Neural cell (in vitro differentiated cells): Measurements from ENCODE around the gene PRKAG2. TPM values are rescaled to one million over a fixed set of nuclear protein-coding genes. Genes with fewer than 3 reads are reported as not detected.
A peak's percentile ranks its signal among the peaks of the same experiment; 100 is the strongest.

Source experiments
- H2AFZ ChIP-seq: fragments of 200-600, 300-800 bp; sonication (generic), shearing (Covaris generic); 2 replicates; pipeline ENCODE4 v1.6.0; 2014; ENCODE audit warnings: low read depth, mild to moderate bottlenecking, antibody characterized with exemption, low read length, moderate library complexity
- H3F3A ChIP-seq: fragments of 200-600 bp; shearing (Covaris generic); 2 replicates; pipeline ENCODE4 v1.6.1; 2016; ENCODE audit warnings: mild to moderate bottlenecking, moderate library complexity, mixed read lengths, antibody characterized with exemption, low read length; ENCODE audit not compliant: insufficient read depth, poor library complexity, severe bottlenecking
- H3K27ac ChIP-seq: fragments of 200-600, 300-800 bp; sonication (generic), shearing (Covaris generic); 2 replicates; pipeline ENCODE4 v1.5.1; 2014; ENCODE audit warnings: mild to moderate bottlenecking, low read length, moderate library complexity
- H3K27me3 ChIP-seq: fragments of 300-800, 200-600 bp; sonication (generic), shearing (Covaris generic); 2 replicates; pipeline ENCODE4 v1.6.0; 2014; ENCODE audit warnings: mild to moderate bottlenecking, low read depth, low read length, moderate library complexity; ENCODE audit not compliant: insufficient read depth
- H3K36me3 ChIP-seq: fragments of 300-800, 200-600 bp; sonication (generic), shearing (Covaris generic); 2 replicates; pipeline ENCODE4 v1.5.1; 2014; ENCODE audit warnings: mild to moderate bottlenecking, antibody characterized with exemption, low read length, moderate library complexity; ENCODE audit not compliant: insufficient read depth
- H3K4me2 ChIP-seq: fragments of 300-800, 200-600 bp; sonication (generic), shearing (Covaris generic); 2 replicates; pipeline ENCODE4 v1.6.0; 2014; ENCODE audit warnings: mild to moderate bottlenecking, low read length
- H3K4me3 ChIP-seq: fragments of 300-800, 200-600 bp; sonication (generic), shearing (Covaris generic); 2 replicates; pipeline ENCODE4 v1.5.1; 2014; ENCODE audit warnings: mild to moderate bottlenecking, low read length, moderate library complexity
- H3K79me2 ChIP-seq: fragments of 200-600 bp; shearing (Covaris generic); replicated peaks from 2 replicates; pipeline ENCODE4 v1.6.0; 2014; ENCODE audit warnings: mild to moderate bottlenecking, low read length, moderate library complexity; ENCODE audit not compliant: insufficient read depth
- H3K9ac ChIP-seq: fragments of 300-800, 200-600 bp; sonication (generic), shearing (Covaris generic); 2 replicates; pipeline ENCODE4 v1.6.1; 2016; ENCODE audit warnings: mild to moderate bottlenecking, low read length, mixed read lengths
- H3K9me2 ChIP-seq: fragments of 200-600 bp; shearing (Covaris generic); 2 replicates; pipeline ENCODE4 v1.6.1; 2016; ENCODE audit warnings: mild to moderate bottlenecking, low read length, mixed read lengths; ENCODE audit not compliant: insufficient read depth
- H3K9me3 ChIP-seq: fragments of 200-600, 300-800 bp; sonication (generic), shearing (Covaris generic); 2 replicates; pipeline ENCODE4 v1.6.1; 2016; ENCODE audit warnings: mild to moderate bottlenecking, mixed run types, low read length, moderate library complexity, mixed read lengths
- H4K20me1 ChIP-seq: fragments of 200-600 bp; shearing (Covaris generic); 2 replicates; pipeline ENCODE4 v1.6.1; 2016; ENCODE audit warnings: mild to moderate bottlenecking, mixed run types; ENCODE audit not compliant: insufficient read depth
- EP300 ChIP-seq: fragments of 450-650 bp; conservative IDR thresholded peaks from 2 replicates; pipeline ENCODE4 v1.6.1; 2014; ENCODE audit warnings: antibody characterized with exemption, mild to moderate bottlenecking, moderate library complexity; ENCODE audit not compliant: poor library complexity, severe bottlenecking
- EZH2 ChIP-seq: fragments of 200-600, 300-800 bp; shearing (Covaris generic), sonication (generic); IDR thresholded peaks from 2 replicates; pipeline ENCODE4 v1.6.1; 2014; ENCODE audit warnings: antibody characterized with exemption, low read length, borderline replicate concordance, mild to moderate bottlenecking; ENCODE audit not compliant: insufficient read depth, poor library complexity, severe bottlenecking
- MXI1 ChIP-seq: fragments of 450-650 bp; conservative IDR thresholded peaks from 2 replicates; pipeline ENCODE4 v1.6.1; 2014; ENCODE audit warnings: antibody characterized with exemption, mild to moderate bottlenecking; ENCODE audit not compliant: poor library complexity, severe bottlenecking
- POLR2AphosphoS5 ChIP-seq: IDR thresholded peaks from 2 replicates; pipeline ENCODE4 v1.6.1; 2012
- RAD21 ChIP-seq: fragments of 450-650 bp; conservative IDR thresholded peaks from 2 replicates; pipeline ENCODE4 v1.6.1; 2014; ENCODE audit warnings: antibody characterized with exemption, mild to moderate bottlenecking, moderate library complexity
- SMC3 ChIP-seq: fragments of 450-650 bp; conservative IDR thresholded peaks from 2 replicates; pipeline ENCODE4 v1.6.1; 2014; ENCODE audit warnings: antibody characterized with exemption, mild to moderate bottlenecking, moderate library complexity; ENCODE audit not compliant: poor library complexity
- TAF1 ChIP-seq: IDR thresholded peaks from 2 replicates; pipeline ENCODE4 v1.6.1; 2012; ENCODE audit warnings: low read depth
- polyA plus RNA-seq: library from polyadenylated mRNA; depleted of rRNA; stranded (reverse); fragments of >200 nt; gene quantifications from 2 replicates; pipeline ENCODE4 v1.2.3, GENCODE V29; 2014
- TF ChIP-seq, protein P1 (sequence below): IDR thresholded peaks from 2 replicates; pipeline ENCODE4 v1.6.1; 2012; ENCODE audit warnings: borderline replicate concordance
- TF ChIP-seq, protein P2 (sequence below): fragments of 450-650 bp; IDR thresholded peaks from 2 replicates; pipeline ENCODE4 v1.5.1; 2014; ENCODE audit warnings: antibody characterized with exemption, mild to moderate bottlenecking, moderate library complexity; ENCODE audit not compliant: poor library complexity, severe bottlenecking

The PRKAG2 gene
- polyA plus RNA-seq, 1 donor from 2014 or later = 22.9 TPM

GRCh38 chr7:151672716-151673115 is 204.2 kb downstream of the PRKAG2 start:
- no peaks in the 10 kb centered on the region for H3K9me3 ChIP-seq

DNA sequence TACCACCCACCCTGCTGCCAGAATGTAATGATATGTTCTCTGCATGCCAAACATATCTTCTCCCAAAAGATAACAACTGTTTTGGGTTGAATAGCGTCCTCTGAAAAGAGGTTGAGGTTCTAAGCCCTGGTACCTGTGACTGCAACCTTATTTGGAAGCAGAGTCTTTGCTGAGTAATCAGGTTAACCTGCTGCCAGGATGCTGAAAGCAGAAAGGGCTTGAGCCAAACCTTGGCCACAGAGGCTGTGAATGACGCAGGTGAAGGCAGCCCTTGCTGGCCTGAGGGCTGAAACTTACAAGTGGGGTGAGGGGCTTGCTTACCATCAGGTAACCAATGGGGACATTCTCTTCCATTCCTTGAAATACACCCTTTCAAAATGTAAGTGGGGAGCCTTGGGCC is 205.4 kb downstream of the PRKAG2 start:
- no peak overlapping the region for H3K4me3 ChIP-seq
- H3K9ac ChIP-seq = no peak overlapping the region
- H3K4me2 ChIP-seq = no peak overlapping the region
- H3K79me2 ChIP-seq = no peaks in the 10 kb centered on the region
- H3K9me3 ChIP-seq = no peaks in the 10 kb centered on the region
- no peaks in the 10 kb centered on the region for H4K20me1 ChIP-seq
- no peak overlapping the region for H3K27ac ChIP-seq
- no peak for TF ChIP-seq SMC3
- TF ChIP-seq POLR2AphosphoS5 = no peak
- TF ChIP-seq, protein P1, sequence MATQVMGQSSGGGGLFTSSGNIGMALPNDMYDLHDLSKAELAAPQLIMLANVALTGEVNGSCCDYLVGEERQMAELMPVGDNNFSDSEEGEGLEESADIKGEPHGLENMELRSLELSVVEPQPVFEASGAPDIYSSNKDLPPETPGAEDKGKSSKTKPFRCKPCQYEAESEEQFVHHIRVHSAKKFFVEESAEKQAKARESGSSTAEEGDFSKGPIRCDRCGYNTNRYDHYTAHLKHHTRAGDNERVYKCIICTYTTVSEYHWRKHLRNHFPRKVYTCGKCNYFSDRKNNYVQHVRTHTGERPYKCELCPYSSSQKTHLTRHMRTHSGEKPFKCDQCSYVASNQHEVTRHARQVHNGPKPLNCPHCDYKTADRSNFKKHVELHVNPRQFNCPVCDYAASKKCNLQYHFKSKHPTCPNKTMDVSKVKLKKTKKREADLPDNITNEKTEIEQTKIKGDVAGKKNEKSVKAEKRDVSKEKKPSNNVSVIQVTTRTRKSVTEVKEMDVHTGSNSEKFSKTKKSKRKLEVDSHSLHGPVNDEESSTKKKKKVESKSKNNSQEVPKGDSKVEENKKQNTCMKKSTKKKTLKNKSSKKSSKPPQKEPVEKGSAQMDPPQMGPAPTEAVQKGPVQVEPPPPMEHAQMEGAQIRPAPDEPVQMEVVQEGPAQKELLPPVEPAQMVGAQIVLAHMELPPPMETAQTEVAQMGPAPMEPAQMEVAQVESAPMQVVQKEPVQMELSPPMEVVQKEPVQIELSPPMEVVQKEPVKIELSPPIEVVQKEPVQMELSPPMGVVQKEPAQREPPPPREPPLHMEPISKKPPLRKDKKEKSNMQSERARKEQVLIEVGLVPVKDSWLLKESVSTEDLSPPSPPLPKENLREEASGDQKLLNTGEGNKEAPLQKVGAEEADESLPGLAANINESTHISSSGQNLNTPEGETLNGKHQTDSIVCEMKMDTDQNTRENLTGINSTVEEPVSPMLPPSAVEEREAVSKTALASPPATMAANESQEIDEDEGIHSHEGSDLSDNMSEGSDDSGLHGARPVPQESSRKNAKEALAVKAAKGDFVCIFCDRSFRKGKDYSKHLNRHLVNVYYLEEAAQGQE = no peak
- no peak for TF ChIP-seq MXI1
- no peak for TF ChIP-seq EP300
- TF ChIP-seq TAF1 = no peak
- no peak for TF ChIP-seq RAD21
- TF ChIP-seq, protein P2, sequence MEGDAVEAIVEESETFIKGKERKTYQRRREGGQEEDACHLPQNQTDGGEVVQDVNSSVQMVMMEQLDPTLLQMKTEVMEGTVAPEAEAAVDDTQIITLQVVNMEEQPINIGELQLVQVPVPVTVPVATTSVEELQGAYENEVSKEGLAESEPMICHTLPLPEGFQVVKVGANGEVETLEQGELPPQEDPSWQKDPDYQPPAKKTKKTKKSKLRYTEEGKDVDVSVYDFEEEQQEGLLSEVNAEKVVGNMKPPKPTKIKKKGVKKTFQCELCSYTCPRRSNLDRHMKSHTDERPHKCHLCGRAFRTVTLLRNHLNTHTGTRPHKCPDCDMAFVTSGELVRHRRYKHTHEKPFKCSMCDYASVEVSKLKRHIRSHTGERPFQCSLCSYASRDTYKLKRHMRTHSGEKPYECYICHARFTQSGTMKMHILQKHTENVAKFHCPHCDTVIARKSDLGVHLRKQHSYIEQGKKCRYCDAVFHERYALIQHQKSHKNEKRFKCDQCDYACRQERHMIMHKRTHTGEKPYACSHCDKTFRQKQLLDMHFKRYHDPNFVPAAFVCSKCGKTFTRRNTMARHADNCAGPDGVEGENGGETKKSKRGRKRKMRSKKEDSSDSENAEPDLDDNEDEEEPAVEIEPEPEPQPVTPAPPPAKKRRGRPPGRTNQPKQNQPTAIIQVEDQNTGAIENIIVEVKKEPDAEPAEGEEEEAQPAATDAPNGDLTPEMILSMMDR = no peak
- no peak for TF ChIP-seq EZH2
- no peaks in the 10 kb centered on the region for H3K36me3 ChIP-seq
- H3K9me2 ChIP-seq = no peaks in the 10 kb centered on the region
- no peaks in the 10 kb centered on the region for H3F3A ChIP-seq
- H2AFZ ChIP-seq = no peak overlapping the region
- H3K27me3 ChIP-seq = no peaks in the 10 kb centered on the region

More at GRCh38 chr7:151672716-151673115, 204.2 kb downstream of the PRKAG2 start:
- Histone ChIP-seq H3K27ac (peak overlapping the region; percentile 43), H4K20me1 (no peaks in the 10 kb centered on the region), H3K9me2 (no peaks in the 10 kb centered on the region), H3K79me2 (no peaks in the 10 kb centered on the region), H3K36me3 (no peaks in the 10 kb centered on the region), H3K9ac (peak overlapping the region; percentile 14), H3K4me2 (peak overlapping the region; percentile 23), H2AFZ (no peak overlapping the region), H3K27me3 (no peaks in the 10 kb centered on the region), H3K4me3 (peak overlapping the region; percentile 31), H3F3A (no peaks in the 10 kb centered on the region)
- no peak for TF ChIP-seq SMC3
- no peak for TF ChIP-seq POLR2AphosphoS5
- TF ChIP-seq RAD21 = no peak
- no peak for TF ChIP-seq EZH2
- TF ChIP-seq, protein P1 = no peak
- TF ChIP-seq TAF1 = no peak
- no peak for TF ChIP-seq MXI1
- TF ChIP-seq EP300 = no peak
- TF ChIP-seq, protein P2 = no peak
